Measurements from ENCODE around the gene SLC47A1.
"Not testable (repeated sequence)": the region's sequence is repeated elsewhere in the genome, so short reads cannot be mapped to it uniquely, and the experiment has no call there.

The SLC47A1 gene

GRCh38 chr17:19558946-19559345, 25.3 kb downstream of the SLC47A1 start:
- DNase-seq = no peak

- DNase-seq = no peak
Observed at GRCh38 chr17:19561697-19562318, 28.2 kb downstream of the SLC47A1 start.

- DNase-seq = no peak
Observed at GRCh38 chr17:19565817-19566575, 32.3 kb downstream of the SLC47A1 start.

DNA sequence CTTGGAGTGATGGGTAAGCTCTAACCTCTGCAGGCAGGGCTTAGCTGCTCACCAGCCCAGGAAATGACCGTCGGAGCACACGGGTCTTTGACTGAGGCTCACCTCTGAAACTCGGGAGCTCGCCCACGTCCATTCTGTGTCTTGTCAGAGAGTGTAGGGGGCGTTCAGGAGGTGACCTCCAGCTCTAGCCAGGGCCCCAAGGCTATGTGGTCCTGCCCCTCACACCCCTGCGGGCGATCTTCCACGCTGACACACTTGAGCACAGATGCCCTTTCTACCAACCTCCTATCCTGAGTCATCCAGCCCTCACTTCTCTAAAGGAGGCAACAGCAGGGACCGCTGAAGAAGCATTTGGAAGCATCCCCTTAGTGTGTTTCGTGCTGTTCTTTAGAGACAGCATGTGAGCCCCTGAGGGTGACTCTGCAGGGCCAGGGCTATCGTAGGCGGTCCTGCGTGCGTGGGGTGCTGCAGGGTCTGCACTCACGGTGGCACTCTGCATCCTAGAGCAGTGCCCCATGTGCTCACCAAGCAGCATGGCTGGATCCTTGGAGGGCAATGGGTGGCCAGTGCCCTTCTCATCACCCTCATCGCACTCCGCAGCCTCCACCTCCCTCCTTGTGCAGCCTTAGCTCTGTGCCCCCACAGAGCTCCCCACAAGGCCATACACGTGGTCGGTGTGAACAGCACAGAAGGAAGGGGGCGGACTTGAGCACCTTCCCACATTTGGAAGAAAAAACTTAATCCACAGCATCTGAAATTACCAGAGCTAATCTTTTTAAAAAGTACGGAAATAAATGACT, 33.8 kb downstream of the SLC47A1 start:
- no peak for DNase-seq

- no peak for DNase-seq
Observed at GRCh38 chr17:19568016-19568350, 34.3 kb downstream of the SLC47A1 start.

- no peak for DNase-seq
Observed at GRCh38 chr17:19569785-19570543, 36.3 kb downstream of the SLC47A1 start.

GRCh38 chr17:19570544-19571062, 36.9 kb downstream of the SLC47A1 start:
- DNase-seq = no peak

DNA sequence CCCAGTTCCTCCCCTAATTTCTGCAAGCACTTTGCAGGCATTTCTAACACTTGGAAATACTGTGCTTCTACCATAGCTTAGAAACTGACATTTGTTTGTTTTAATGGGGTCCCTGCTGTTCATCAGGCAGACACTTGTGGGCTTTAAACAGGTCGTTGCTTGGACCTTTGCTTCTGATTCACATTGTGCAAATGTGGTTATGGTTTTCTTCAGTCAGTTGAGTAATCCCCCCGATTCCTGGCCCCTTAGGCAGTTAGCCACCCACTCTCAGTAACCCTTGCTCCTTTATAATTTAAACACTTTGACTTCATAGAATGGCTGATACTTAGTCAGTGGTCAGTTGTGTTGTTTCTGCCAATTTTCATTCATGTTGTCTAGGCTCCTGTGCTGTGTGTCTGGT, 39.4 kb downstream of the SLC47A1 start:
- DNase-seq = no peak

DNA sequence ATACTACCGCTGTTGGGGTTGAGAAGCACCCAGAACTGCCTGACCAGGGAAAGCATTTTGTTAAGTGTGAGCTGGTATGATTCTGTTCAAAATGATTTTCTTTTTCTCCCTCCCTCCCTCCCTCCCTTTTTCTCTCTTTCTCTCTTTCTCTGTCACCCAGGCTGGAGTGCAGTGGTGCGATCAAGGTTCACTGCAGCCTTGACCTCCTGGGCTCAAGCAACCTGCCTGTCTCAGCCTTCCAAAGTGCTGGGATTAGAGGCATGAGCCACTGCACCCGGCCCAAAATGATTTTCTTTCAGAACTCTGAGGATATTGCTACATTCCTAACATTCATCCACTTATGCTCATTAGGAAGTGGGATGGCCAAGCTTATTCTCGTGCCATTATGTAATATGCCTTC, 41.3 kb downstream of the SLC47A1 start:
- DNase-seq = no peak

DNA sequence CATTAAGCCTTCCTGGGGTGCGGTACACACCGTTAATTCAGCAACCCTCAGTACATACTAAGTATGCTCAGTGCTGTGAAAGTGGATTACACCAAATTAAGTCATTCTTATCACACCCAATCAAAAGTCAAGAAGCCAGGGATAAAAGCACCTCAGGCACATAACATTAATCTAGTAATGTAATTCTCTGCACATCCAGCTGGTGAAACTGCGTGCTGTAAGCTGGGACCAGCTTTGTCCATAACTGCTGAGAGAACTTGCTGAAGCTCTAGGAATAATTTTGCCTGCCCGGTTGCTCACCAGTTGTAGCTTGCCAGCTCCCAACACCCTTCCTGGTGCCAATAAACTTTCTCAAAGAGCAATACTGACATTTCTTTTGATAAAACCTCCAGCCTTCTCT, 44.9 kb downstream of the SLC47A1 start:
- DNase-seq = no peak

DNA sequence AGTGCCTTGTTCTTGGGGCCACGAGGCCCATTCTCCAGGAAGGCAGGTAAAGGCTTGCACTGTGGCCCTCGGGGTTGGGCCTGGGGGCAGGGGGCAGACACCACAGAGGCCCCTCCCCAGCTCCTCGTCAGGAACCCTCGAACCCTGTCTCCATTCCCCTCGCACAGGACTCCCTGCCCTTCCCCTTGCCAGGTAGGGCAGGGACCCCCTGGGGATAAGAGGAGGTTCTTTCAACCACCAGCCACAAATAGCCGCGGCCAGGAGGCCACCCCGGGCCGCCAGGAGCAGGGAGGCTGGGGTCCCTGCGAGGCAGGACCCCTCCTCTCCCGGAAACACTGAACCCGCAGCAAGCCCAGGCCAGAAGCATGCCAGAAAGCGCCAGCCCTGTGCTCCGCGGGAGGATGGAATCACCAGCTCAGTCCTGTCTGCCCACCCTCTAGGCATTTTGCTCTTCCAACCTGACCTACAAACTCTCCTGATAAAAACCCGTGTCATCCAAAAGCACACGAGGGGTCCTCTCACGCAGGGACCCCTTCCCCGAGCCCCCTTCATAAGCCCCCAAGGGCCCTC, 45.6 kb downstream of the SLC47A1 start:
- no peak for DNase-seq

DNA sequence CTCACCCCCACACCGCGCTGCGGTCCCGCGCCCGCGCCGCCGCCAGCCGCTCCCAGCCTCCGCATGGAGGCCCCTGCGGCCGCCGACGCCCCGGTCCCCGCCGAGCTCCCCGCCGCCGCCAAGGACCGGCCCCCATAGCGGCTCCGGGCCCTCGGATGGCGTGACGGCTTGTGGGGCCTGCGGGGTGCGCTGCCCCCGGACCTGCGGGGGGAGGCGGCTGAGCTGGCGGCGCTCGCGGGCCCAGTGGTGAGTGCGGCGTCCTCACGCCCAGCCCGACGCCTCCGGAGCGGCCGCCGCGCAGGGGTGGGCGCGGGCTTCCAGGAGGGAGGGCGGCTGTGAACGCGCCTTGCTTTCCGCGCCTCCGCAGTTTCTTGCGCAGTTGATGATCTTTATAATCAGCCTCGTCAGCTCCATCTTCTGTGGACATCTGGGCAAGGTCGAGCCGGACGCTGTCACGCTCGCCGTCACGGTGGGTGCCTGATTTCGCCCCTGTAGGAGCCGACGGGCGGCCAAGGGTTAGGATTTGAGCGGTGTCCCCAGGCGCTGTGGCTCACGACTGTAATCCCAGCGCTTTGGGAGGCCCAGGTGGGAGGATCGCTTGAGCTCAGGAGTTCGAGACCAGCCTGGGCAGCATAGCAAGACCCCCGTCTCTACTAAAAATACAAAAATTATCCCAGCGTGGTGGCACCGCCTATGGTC, 46.4 kb downstream of the SLC47A1 start:
- peak; percentile 61 for DNase-seq

DNA sequence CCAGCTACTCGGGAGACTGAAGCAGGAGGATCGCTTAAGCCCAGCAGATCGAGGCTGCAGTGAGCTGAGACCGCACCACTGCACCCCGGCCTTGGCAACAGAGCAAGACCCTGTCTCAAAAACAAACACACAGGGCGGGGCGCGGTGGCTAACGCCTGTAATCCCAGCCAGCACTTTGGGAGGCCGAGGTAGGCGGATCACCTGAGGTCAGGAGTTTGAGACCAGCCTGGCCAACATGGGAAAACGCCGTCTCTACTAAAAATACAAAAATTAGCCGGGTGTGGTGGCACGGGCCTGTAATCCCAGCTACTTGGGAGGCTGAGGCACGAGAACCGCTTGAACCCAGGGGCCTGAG, 46.9 kb downstream of the SLC47A1 start:
- not testable (repeated sequence) for DNase-seq

DNA sequence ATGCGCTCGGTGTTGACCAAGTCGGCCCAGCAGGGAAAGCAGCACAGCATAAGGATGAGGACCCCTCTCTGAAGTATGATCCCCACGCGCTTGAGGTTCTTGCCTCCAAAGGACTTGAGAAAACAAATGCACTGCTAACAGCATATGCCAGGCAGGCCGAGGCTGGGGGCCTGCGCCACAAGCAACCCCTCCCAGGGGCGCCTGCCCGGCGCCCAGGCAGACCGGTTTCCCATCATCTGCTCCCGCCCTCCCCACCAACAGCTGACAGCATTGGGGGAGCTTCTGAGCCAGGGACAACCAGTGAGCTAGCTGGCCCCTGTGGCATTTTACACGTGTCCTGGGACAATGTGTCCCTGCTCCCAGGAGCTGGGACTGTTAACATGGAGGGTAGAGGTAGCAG, 48.5 kb downstream of the SLC47A1 start:
- not testable (repeated sequence) for DNase-seq

DNA sequence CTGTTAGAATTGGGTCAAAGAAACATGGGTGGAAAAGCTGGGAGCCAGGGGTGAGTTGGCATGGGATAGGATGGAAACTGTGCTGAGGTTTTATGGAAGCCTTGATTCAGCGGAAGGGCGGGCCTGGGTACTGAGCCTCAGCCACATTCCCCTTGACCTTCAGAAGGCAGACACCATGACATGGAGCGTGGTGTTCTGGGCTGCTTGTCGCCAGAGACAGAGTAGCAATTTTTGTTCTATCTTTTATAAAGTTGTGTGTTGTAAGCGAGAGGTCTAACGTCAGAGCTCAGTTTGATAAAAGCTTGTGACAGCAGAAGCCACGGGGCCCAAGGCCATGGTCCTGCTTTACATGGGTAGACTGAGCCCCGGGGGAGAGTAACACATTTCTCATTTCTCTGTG, 50.2 kb downstream of the SLC47A1 start:
- no peak for DNase-seq

DNA sequence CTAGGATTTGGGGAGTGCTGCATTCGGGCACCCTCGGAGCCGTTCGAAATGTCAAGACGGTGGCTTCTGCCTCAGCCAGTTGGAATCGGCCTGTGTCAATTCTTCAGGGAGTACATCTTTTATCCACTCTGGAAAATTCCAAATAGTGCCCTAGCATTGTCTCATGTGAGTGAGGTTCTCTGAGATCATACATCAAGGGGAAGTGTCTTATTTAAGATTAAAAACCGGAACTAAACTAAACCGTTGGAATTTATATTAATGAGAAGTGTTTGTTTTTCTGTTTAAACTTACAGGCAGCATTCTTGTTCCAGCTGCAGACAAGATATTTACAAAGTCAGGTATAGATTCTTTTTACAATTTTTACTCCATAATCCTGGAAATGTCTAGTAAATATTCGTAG, 56.8 kb downstream of the SLC47A1 start:
- DNase-seq = no peak

GRCh38 chr17:19590912-19591551, 57.4 kb downstream of the SLC47A1 start:
- no peak for DNase-seq

DNA sequence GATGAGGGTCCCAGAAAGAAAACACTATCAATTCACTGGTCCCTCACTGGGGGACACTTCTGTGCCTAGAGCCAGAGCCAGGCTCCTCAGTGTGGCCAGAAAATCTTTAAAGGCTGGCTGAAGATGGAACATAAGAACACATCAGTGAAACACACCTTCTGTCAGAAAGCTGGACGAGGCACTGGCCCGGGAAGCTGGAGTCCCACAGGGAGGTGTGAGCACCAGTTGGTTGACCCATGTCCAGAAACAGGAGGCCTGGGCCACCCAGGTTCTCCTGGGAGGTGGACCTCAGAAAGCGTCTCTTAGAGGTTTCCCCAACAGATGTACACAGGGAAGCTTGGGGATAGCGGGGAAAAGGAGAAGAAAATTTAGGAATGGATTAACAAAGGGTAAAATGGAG, 58.7 kb downstream of the SLC47A1 start:
- DNase-seq = no peak

DNA sequence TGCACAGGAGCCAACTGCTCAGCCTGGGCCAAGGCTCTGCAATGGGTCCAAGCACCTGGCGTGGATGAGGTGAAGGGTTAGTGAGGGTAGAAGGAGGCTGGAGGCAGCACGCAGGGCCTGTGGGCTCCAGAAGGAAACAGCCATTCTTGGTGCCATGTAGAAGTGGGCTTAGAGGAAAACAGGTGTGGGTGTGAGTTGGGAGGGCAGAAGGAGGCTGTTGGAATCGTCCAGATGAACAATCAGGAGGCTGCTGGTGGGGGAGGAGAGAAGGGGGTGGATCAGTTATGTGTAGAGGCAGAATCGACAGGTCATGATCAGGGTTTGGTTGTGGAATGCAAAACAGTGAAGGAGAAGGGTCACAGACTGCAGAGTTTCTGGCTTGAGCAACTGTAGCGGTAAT, 63.2 kb downstream of the SLC47A1 start:
- DNase-seq = no peak

DNA sequence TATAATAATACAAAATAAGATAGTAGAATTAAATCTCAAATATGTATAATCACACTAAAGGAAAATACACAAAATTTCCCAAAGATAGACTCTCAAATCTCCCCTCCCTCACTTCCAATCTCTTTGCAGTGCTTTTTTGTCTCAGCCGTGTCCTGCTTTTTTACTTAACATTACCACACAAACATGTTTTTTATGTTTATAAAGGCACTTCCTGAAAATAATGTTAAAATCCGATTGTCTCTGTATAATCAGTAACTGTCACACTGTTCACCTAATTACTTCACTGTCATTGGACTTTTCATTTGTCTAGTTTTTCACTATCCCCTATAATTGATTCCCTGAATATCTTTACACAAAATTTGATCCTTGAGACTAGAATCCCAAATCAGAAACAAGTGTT, 76.7 kb downstream of the SLC47A1 start:
- DNase-seq = no peak

- DNase-seq = no peak
Observed at GRCh38 chr17:19610879-19611278, 77.2 kb downstream of the SLC47A1 start.

DNA sequence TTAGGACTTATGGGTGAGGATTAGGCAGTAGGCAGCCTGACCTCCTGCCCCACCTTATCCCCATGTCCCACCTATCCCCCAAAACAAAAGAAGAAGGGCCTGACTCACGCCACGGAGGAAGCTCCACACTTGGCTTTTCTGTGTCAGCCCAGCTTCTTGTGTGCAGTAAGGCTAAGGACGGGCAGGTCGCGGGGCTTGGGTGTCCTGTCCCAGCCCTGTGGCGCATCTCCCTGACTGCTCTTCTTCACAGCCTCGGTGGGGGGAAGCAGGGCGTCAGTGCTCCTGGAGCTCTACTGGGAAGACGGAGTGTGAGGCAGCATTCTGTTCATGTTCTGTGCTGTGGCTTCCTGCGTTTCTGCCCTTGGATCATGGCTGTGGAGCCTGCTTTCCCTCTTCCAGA, 80.3 kb downstream of the SLC47A1 start:
- no peak for DNase-seq

Measured in right forelimb (tissue), 1 donor.